Ishikawa (cell line): ENCODE measurements around the gene ARL2.

ENCODE experiments used
- CEBPB ChIP-seq: IDR thresholded peaks from 2 replicates; pipeline ENCODE4 v1.6.1; 2012
- CREB1 ChIP-seq: IDR thresholded peaks from 2 replicates; pipeline ENCODE4 v1.6.1; 2012; ENCODE audit warnings: low read depth
- EGR1 ChIP-seq: IDR thresholded peaks from 2 replicates; pipeline ENCODE4 v1.6.1; 2012
- EP300 ChIP-seq: IDR thresholded peaks from 2 replicates; pipeline ENCODE4 v1.6.1; 2012; ENCODE audit warnings: borderline replicate concordance
- FOXM1 ChIP-seq: IDR thresholded peaks from 2 replicates; pipeline ENCODE4 v1.6.1; 2012; ENCODE audit warnings: low read depth, borderline replicate concordance
- MAX ChIP-seq: IDR thresholded peaks from 2 replicates; pipeline ENCODE4 v1.6.1; 2012
- NFIC ChIP-seq: IDR thresholded peaks from 2 replicates; pipeline ENCODE4 v1.6.1; 2012
- RAD21 ChIP-seq: IDR thresholded peaks from 2 replicates; pipeline ENCODE4 v1.6.1; 2012; ENCODE audit warnings: low read depth
- REST ChIP-seq: IDR thresholded peaks from 2 replicates; pipeline ENCODE4 v1.6.1; 2012; ENCODE audit warnings: low read depth, mild to moderate bottlenecking
- TAF1 ChIP-seq: IDR thresholded peaks from 2 replicates; pipeline ENCODE4 v1.6.1; 2012; ENCODE audit warnings: low read depth, mild to moderate bottlenecking
- TCF12 ChIP-seq: IDR thresholded peaks from 2 replicates; pipeline ENCODE4 v1.6.1; 2012; ENCODE audit warnings: low read depth
- TEAD4 ChIP-seq: IDR thresholded peaks from 2 replicates; pipeline ENCODE4 v1.6.1; 2012
- USF1 ChIP-seq: IDR thresholded peaks from 2 replicates; pipeline ENCODE4 v1.6.1; 2012
- YY1 ChIP-seq: IDR thresholded peaks from 2 replicates; pipeline ENCODE4 v1.6.1; 2012; ENCODE audit warnings: low read depth
- ZBTB7A ChIP-seq: IDR thresholded peaks from 2 replicates; pipeline ENCODE4 v1.6.1; 2012; ENCODE audit warnings: low read depth

The ARL2 gene

GRCh38 chr11:65051398-65051858 lies 37.5 kb downstream of the ARL2 start:
- TF ChIP-seq TAF1, result no peak
- no peak for TF ChIP-seq EP300
- no peak for TF ChIP-seq USF1
- no peak for TF ChIP-seq EGR1
- no peak for TF ChIP-seq TEAD4
- no peak for TF ChIP-seq REST
- TF ChIP-seq RAD21, result no peak
- TF ChIP-seq NFIC, result no peak
- no peak for TF ChIP-seq ZBTB7A
- TF ChIP-seq MAX, result no peak
- TF ChIP-seq TCF12, result no peak
- no peak for TF ChIP-seq YY1
- no peak for TF ChIP-seq CEBPB
- no peak for TF ChIP-seq CREB1
- no peak for TF ChIP-seq FOXM1

- TF ChIP-seq NFIC (no peak), TAF1 (no peak), RAD21 (no peak), TCF12 (no peak), MAX (no peak), CREB1 (no peak), TEAD4 (no peak), CEBPB (no peak), YY1 (no peak), USF1 (no peak), EGR1 (no peak), ZBTB7A (no peak), REST (no peak), FOXM1 (no peak), EP300 (no peak)
Observed at GRCh38 chr11:65053827-65054508, 40.0 kb downstream of the ARL2 start.

- TF ChIP-seq TEAD4 (no peak), TCF12 (no peak), REST (no peak), EP300 (no peak), MAX (no peak), RAD21 (no peak), CREB1 (no peak), YY1 (no peak), EGR1 (no peak), USF1 (no peak), ZBTB7A (no peak), FOXM1 (no peak), NFIC (no peak), TAF1 (no peak)
Observed at GRCh38 chr11:65055538-65055937, 41.6 kb downstream of the ARL2 start.
